Measurements from ENCODE around the gene MRPL51. TPM values are rescaled to one million over a fixed set of nuclear protein-coding genes. Genes with fewer than 3 reads are reported as not detected.

Gene MRPL51
- polyA plus RNA-seq, 4 donors, result 143 to 185 (median 168) TPM

DNA sequence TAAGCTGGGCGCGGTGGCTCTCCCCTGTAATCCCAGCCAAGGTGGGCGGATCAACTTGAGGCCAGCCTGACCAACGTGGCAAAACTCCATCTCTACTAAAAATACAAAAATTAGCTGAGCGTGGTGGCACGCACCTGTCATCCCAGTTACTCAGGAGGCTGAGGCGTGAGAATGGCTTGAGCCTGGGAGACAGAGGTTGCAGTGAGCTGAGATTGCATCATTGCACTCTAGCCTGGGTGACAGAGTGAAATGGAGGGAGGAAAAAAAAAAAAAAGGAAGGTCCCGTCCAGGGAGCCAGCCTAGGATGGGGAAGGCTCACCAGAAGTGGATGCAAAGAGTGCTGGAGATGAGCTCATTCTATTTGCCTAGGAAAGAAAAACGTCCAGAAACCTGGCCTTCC lies 50.2 kb downstream of the MRPL51 start:
- DNase-seq (ENCODE audit: low read depth in 4 of 4, low spot score in 3 of 4), result no peak

Other genes starting within 250 kb of the MRPL51 start
- 1 to 10 TPM; 1.1 to 7.5 (median 4.7) TPM for gene PLEKHG6, start 182.6 kb downstream of the MRPL51 start, polyA plus RNA-seq (ENCODE audit: insufficient read length in 4 of 4)
- gene TNFRSF1A, start 151.2 kb downstream of the MRPL51 start, polyA plus RNA-seq (ENCODE audit: insufficient read length in 4 of 4), result 100 to 1,000 TPM in 2 of 4 donors, 10 to 100 TPM in 2; 82.1 to 173 (median 109) TPM
- 10 to 100 TPM; 12.6 to 77.8 (median 68.9) TPM for gene SCNN1A, start 117.7 kb downstream of the MRPL51 start, polyA plus RNA-seq (ENCODE audit: insufficient read length in 4 of 4)
- 10 to 100 TPM; 56.2 to 71.2 (median 61.7) TPM for gene LTBR, start 109.1 kb downstream of the MRPL51 start, polyA plus RNA-seq (ENCODE audit: insufficient read length in 4 of 4)
- 1 to 10 TPM in 3 of 4 donors, under 1 TPM in 1; 0.82 to 1.6 (median 1.2) TPM for gene CD27, start 48.3 kb downstream of the MRPL51 start, polyA plus RNA-seq (ENCODE audit: insufficient read length in 4 of 4)
- gene TAPBPL, start 41.2 kb downstream of the MRPL51 start, polyA plus RNA-seq (ENCODE audit: insufficient read length in 4 of 4), result 10 to 100 TPM; 11.4 to 23.1 (median 16.9) TPM
- gene VAMP1, start 22.6 kb downstream of the MRPL51 start, polyA plus RNA-seq (ENCODE audit: insufficient read length in 4 of 4), result 10 to 100 TPM; 10.1 to 11.9 (median 10.5) TPM
- gene NCAPD2, start 840 bp upstream of the MRPL51 start, polyA plus RNA-seq (ENCODE audit: insufficient read length in 4 of 4), result 10 to 100 TPM; 52.6 to 63.6 (median 61.8) TPM
- gene GAPDH, start 41.3 kb upstream of the MRPL51 start, polyA plus RNA-seq (ENCODE audit: insufficient read length in 4 of 4), result 1,000 to 10,000 TPM; 1,094 to 2,101 (median 1,851) TPM
- gene IFFO1, start 62.8 kb upstream of the MRPL51 start, polyA plus RNA-seq (ENCODE audit: insufficient read length in 4 of 4), result 10 to 100 TPM; 11.8 to 23.9 (median 17.7) TPM
- gene NOP2, start 75.0 kb upstream of the MRPL51 start, polyA plus RNA-seq (ENCODE audit: insufficient read length in 4 of 4), result 10 to 100 TPM; 19.7 to 36.1 (median 26.3) TPM
- gene CHD4, start 114.1 kb upstream of the MRPL51 start, polyA plus RNA-seq (ENCODE audit: insufficient read length in 4 of 4), result 100 to 1,000 TPM; 176 to 296 (median 281) TPM
- 1 to 10 TPM; 1.1 to 2.2 (median 1.4) TPM for gene LPAR5, start 142.7 kb upstream of the MRPL51 start, polyA plus RNA-seq (ENCODE audit: insufficient read length in 4 of 4)
- gene ACRBP, start 154.2 kb upstream of the MRPL51 start, polyA plus RNA-seq (ENCODE audit: insufficient read length in 4 of 4), result 1 to 10 TPM; 3.1 to 6.8 (median 3.9) TPM
- 100 to 1,000 TPM in 3 of 4 donors, 10 to 100 TPM in 1; 96.8 to 126 (median 114) TPM for gene ING4, start 169.9 kb upstream of the MRPL51 start, polyA plus RNA-seq (ENCODE audit: insufficient read length in 4 of 4)
- 10 to 100 TPM; 75.0 to 94.3 (median 87.7) TPM for gene ZNF384, start 196.1 kb upstream of the MRPL51 start, polyA plus RNA-seq (ENCODE audit: insufficient read length in 4 of 4)
- gene PIANP, start 207.6 kb upstream of the MRPL51 start, polyA plus RNA-seq (ENCODE audit: insufficient read length in 4 of 4), result 10 to 100 TPM; 10.4 to 16.3 (median 14.3) TPM
- gene COPS7A, start 230.8 kb upstream of the MRPL51 start, polyA plus RNA-seq (ENCODE audit: insufficient read length in 4 of 4), result 10 to 100 TPM; 57.7 to 68.9 (median 66.8) TPM